HG02763 (cell line): Measurements from ENCODE around the gene TRERF1.

Source experiments
- ATAC-seq: cut with Tn5 transposase; IDR thresholded peaks from one replicate; pipeline ENCODE4 v1.9.1; 2021; ENCODE audit warnings: mild to moderate bottlenecking, moderate library complexity; ENCODE audit not compliant: unreplicated experiment

TRERF1 gene

DNA sequence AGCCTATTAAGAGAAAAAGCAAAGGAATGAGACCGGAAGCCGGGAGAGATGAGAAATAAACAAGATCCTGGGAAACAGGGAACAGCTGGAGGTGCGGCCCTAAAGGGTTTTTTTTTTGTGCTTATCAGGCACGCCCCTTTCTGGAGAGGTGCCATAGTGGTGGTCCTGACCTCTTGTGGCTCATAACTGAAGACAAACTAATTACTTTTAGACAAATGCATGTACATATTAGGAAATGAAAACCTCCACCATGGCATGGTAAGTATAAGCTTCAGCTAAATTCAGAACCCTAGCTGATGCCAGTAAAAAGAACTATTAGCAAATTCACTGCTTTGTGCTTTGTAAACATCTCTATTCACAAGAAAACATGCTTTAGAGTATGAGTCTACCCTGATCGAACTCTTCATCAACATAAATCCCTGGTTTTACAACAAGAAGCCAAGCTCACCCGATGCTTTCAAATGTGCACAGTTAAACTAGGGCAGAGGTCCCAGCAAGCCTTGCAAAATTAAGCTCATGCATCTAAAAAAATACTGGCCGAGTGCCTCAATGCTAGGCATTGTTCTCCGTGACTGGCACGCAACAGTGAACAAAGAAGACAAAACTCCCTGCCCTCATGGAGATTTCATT, 137.7 kb downstream of the TRERF1 start:
- ATAC-seq: no peak

DNA sequence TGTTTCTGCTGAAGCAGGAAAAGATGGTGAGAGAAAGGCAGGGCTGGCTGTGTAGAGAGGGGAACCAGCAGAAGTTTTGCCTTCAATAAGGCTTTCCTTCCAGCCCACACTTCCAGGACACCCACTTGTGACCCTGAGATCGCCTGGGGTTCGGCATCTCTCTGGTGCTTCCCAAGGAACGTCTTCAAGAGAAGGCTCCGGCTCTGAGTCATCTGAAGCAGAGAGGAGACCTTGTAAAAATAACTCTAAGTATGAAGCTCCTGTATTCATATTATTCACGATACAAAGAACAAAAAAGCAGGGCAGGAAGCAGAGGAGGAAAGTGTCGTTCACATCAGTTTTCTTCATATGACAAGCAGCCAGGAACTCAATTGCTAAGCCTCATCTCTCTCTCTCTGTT, 138.7 kb downstream of the TRERF1 start:
- no peak for ATAC-seq

DNA sequence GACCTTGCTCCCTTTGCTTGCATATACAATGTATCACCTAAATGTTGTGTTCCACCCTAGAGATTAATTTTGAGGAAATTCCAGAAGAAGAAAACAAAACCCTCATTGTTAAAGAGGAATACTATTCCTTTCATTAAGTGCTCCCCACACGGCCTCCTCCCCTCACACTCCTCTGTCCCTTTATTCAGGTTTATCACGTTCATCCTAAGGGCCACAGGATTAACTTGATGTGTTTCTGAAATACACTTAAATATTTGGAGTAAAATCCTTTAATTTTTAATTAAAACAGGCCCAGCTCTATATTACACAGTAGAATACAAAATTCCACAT, 144.6 kb downstream of the TRERF1 start:
- ATAC-seq: no peak

DNA sequence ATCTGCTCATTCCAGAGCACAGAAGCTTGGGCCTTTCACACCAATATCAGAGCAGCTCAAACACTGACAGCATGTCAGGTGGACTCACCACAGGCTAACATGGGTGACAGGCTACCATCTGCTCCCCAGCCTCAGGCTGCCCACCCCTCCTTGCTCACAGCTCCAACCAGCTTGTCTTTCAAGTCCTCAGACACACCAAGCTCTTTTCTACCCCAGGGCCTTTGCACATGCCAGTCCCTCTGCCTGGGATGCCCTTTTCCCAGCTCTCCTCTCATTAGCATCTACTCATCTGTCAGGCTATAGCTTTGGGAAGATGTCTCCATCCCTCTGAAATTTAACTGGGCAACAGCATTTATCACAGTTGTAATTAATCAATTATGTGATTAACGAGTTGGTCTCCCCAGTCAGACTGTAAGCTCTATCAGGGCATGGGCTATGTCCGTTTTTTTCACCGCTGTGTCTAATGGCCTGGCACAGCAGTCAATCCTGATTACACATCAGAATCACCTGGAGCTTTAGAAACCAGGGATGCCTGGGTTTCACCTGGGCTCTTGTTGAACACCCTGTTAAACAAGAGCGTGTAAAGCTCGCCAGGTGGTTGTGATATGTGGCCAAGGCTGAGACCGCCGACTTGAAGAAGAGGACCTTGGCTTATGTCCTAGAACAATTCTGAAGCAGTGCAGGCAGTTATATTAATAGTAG, 145.1 kb downstream of the TRERF1 start:
- ATAC-seq: no peak

DNA sequence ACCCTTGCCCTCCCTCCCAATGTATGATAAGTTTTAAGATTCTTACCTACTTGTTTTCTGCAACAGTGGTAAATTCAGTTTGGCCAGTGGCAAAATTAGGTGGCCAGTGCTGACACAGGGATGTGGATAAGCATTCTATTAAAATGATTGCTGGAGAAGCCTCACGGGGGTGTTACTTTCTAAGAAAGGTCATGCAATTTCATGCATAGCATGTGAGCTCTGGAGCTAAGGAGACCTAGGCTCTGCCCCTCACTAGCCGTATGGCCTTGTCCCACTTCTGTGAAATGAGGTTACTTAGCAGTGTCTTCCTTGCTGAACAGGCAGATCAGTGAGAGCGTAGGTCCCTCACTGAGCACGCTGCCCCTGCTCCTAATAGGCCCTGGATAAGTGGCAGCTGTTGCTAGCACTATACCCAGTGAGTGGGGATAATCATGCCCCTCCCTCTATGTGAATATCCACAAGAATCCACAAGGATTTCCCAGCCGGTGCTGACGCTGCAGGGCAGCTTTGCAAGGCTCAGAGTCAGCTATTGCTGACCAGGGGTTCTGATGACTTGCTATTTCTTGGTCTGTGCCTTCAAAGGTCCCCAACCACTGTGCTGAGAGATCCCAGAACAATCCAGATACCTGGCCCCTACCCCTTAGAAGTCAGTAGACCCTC, 147.5 kb downstream of the TRERF1 start:
- ATAC-seq: no peak

DNA sequence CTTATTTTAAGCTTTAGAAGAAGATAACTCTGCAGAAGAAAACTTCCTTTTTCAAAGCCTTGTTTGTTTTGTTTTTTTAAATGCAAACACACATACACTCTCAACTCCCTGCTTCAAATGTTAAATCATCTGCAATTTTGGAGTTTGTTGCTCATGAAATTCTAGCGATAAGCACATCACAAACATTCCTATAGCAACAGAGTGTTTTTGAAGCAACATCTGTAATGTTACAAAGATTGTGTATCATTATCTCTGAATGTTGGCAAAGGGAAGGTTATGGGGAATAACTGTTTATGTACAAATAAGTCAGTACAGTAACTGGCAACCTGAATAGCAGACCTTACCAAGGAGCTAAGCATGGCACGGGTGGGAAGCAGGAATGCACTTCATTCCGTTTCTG, 149.3 kb downstream of the TRERF1 start:
- ATAC-seq: no peak

DNA sequence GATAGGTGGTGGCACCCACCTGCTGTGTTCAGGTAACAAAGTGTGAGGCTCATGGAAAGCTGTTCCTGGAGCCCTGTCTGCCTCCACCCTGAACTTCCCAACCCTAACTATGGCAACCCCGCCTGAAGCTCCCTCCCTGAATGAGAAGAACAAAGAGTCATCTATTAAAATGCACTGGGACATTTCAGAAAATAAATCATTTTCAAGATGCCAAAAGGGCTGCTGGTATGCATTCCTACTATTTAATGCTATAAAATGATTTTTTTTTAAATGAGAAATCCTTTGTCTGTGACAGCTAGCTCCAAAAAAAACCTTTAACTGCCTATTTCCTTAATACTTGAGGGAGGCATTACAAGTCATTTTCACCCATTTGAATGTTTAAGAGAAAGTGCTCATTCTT, 149.7 kb downstream of the TRERF1 start:
- ATAC-seq: no peak

DNA sequence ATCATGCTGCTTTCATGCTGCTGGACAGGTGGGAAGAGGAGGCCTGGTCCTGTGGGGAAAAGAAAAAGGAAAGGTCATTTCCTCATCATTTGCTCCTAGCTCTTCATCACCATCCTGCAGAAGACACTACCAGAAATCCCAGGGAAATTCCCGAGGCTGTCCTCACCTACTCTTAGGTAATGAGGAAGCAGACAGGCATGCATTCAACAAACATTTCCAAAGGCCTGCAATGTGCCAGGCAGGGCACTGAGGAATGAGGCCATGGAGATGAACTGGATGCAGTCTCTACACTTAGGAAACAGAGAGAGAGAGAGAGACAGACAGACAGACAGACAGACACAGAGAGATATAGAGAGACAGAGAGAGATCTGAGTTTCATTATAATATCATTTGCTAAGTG, 151.0 kb downstream of the TRERF1 start:
- no peak for ATAC-seq

DNA sequence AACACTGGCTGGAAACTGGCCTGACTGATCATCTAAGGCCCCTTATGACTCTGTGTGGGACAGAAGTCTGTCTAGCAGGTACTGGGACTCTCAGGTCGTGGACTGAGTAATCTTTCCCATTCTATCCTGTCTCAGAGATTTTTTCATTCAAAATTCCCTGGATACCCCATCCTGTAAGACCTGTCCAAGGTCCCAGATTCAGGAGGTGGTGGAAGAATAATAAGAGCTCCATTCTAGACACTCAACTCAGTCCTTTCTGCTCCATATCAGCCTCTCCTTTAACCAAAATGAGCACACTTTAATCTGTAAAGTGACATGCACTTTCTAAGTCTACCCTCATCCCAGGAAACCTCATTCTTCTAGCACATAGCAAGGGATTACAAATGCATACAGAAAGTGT, 151.5 kb downstream of the TRERF1 start:
- ATAC-seq: no peak

DNA sequence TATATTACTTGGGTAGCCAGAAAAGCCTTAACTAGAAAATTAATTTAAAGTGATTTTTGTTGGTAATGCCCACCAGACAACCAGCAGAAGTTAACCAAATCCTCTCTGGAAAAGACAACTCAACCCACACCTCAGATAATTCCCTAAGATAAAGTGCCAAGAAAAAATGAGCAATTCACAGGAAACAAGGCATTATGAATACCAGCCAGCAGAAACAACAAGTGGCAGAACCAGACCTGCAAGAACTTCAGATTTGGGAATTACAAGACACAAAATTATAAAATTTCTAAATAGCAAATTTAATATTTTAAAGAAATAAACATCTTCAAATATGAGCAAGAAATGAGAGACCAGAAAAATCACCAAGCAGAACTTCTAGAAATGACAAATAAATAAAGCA, 154.1 kb downstream of the TRERF1 start:
- no peak for ATAC-seq

DNA sequence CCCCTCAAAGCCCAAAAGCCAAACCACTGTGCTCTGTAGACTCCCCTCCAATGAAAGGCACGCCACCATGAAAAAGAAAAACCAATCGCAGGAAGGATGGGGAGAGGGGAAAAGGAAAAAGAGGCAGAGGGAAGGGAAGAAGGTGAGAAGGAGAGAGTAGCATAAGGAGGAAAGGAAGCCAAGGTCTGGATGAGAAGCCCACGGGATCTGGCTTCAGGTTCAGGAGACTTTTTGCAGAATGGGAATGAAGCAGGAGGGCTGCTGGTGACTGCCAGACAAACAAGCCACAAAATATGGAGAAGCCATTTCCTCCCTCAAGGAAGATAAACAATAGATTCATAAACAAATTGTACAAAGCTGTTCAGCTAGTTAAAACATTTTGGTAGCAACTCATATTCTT, 155.1 kb downstream of the TRERF1 start:
- no peak for ATAC-seq

DNA sequence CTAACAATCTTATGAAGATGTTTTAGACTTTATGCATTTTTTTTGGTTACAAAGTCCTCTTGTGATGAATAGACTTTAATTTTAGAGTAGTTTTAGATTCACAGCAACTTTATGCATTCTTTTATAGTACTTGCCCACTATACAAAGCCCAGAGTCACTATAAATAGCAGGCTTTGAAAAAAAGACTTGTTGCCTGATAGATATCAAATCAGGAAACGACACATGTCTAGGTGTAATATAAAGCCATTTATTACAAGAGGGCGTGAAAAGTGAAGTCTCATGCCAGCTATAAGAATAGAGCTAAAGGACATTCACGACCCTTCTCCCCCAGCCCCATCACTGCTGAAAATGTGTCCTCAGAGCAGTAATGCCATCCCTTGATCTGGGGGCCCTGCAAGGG, 156.0 kb downstream of the TRERF1 start:
- ATAC-seq: no peak

DNA sequence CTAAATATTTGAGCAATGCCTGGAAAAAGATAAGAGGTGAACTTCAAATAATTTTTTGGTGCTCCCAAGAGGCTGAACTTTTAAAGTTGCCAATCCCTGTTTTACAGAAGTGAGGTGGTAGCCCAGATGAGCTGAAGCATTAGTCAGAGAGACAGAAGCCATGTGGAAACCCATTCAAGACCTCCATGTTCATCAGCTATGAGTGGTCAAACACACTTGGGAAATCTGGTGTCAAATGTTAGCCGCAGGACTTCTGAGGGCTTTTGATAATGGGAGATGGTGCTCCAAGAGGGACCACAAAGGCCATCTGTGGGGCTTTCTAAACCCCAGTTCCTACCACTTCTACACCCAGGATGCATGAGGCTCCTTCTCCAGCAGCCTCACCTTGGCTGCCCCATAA, 156.5 kb downstream of the TRERF1 start:
- no peak for ATAC-seq

DNA sequence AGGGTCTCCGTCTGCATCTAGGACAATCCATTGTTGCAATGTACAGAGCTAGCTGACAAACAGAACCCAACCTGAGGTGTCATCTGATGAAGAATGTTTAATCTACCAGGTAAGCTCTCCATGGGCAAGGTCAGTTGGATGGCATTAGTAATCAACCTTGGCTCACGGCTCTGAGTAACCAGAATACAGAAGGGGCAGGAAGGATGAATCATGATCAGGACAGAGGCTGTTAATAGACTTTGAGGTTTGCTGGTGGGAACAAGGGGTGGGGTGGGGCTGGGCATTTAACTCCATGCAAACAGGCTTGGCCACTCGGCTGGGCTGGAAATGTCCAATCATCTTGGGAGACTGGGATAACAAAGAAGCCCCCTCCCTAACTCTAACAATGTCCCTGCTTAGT, 157.0 kb downstream of the TRERF1 start:
- ATAC-seq: no peak

DNA sequence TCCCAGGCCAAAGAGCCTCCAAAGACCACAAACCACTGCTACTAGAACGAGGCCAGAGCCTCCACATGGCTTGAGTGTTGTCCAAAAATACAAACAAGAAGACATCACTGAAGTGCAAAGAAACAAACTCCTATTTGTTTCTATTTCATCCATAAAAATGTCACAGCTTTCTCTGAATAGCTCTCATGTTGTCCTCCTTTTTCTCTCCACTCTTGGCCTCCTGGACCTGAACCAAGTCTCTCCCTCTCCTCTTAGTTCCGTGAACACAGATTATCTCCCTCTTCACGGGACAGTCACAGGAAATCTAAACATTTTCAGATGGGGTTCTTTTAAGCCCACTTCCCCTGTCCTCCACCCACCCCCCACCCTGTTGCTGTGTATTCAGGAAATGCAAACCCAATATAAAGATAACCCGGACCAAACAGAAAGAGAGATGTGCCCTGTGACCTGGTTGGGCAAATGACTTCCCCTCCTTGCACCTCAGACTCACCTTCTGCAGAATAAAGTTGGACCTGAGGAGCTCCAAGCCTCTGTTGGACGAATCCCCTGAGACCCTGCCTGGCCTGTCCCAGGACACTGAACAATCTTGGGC, 158.2 kb downstream of the TRERF1 start:
- ATAC-seq: no peak

DNA sequence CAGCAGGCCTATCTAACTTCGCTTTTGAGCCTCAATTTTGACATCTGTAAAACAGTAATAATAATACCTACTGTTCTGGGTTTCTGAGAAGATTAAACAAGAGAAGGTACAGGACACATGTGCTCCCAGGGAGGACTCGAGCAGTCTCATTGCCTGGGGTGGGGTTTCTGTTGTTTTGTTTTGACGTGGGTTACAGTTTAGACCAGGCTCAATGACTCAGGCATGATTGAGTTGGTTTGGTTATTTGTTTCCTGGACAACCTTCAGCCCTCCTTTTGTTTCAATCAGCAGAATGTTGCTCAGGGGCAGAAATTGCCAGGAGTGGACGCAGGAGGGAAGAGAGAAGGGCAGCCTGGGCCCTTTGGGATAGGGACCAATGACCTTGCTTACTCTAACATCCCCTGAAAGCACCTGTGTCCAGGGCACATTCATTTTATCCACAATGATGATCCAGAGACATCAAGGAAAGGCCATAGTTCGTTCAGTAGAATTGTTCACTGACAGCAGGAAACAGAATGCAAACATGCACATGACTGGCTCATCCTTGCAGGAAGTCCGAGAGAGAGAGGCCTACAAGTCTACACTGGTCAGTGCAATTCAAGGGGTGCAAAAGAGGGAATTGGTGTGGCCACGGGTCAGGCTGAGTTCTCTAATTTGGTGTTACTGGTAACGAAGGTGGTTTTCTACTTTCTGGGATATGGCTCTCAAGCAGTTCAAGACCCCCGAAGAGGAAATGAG, 159.6 kb downstream of the TRERF1 start:
- no peak for ATAC-seq

DNA sequence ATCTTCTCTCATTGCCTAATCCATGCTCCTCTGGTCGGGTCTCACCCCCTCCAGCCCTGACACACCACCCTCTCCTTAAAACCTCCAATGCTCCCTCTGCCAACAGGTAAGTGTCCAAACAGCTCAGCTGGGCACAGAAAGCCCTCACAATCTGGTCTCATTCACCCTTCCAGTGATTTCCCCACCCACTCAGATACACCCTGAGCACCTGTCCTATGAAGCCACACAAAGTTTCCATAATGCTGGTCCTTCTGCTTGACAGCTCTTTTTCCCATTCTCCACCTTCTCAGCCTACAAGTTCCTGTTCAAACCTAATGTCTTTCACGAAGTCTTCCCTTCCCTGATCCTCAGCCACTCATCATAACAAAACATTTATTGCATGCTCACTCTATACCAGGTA, 164.0 kb downstream of the TRERF1 start:
- ATAC-seq: no peak

DNA sequence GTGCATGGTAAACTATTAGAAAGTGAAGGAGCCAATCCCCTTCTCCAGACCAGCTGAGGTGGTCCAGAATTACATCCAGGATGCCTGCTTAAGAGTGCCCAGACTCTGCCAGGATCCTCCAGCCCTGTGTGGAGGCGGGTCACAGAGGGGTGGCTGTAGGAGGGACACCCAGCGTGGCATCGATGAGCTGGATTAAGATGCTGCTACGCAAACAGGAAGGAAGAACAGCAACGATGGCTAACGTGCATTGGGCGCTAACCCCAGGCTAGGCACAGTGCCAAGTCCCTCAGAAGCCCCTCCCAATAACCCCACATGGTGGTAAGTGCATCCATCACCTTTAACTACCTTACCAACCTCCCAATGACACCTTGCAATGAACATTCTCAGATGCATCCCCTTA, 170.2 kb downstream of the TRERF1 start:
- no peak for ATAC-seq

DNA sequence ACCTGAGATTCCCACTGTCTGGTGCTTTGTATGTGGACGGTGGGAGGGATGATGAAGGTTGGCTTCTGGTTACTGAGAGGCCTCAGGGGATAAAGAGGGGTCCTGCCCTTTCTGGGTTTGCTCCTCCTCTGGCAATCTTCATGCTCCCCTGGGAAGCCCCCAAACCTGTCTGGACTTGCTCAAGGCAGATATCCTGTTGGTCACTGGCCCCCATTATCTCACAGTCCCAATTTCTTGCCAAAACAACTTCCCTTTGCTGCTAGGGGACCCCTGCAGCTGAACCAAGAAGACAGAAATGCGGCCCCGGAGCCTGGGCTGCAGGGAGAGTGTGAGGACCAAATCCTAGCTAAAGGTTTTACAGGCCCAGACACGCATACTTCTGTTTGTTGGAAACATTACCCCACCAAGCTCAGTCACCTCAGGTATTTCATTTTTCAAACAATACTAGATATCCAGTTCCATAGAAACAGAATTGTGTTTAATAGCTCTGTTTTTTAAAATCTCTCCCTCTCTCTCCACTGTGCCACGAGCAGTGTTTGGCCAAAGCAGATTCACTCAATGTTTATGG, 170.7 kb downstream of the TRERF1 start:
- no peak for ATAC-seq

DNA sequence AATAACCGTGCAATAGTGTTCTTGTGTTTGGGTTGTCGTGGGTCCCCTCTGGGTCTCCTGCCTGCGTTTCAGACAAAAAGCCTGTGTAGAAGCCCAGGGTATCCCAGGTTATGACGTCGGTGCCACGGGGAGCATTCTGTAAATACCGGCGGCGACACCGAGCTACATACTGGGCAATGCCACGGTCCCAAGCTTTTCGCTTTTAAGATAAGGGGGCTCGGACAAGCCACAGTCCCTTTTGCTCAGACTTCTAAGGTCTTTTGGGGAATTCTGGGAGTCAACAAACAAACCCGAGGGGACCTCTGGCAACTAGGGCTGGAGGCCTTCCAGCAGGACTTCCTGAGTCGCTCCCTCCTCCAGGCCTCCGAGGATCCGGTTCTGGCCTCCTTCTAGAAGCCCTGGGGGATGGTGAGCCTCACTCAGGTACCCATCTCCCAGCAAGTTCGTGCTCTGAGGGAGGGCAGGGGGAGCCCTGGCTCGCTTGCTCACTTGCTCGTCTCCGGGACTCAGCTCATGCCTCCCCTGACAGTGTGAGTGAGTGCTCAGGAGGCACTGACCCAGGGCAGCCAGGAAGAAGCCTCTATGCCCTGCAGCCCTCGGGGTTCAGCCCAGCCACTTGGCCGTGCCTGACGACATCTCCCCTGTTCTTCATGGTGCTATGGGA, 171.6 kb downstream of the TRERF1 start:
- ATAC-seq: no peak
